HG03097 (cell line): ENCODE data around the gene VPS35L.
A peak's percentile ranks its signal among the peaks of the same experiment; 100 is the strongest.

Experiments used
- ATAC-seq: cut with Tn5 transposase; IDR thresholded peaks from one replicate; pipeline ENCODE4 v1.9.1; 2021; ENCODE audit not compliant: unreplicated experiment, low FRiP score

VPS35L gene

GRCh38 chr16:19555186-19555937 lies at the start of gene VPS35L:
Gene VPS35L, plus strand, starts transcription at chr16:19555703. Its CDS starts 27 bp downstream, at chr16:19555730.
- ATAC-seq: peak; percentile 97

DNA sequence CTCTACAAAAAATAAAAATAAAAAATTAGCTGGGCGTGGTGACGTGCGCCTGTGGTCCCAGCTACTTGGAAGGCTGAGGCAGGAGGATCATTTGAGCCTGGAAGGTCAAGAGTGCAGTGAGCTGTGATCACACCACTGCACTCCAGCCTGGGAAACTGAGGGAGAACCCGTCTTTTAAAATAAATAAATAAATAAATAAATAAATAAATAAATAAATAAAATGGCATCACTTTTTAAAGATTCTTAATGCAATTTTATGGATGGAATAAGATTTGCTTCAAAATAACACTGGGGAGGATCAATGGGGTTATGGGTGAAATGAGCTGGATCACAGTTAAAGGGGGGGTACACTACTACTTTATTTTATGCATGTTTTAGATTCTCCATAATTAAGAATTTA lies 48.5 kb upstream of the VPS35L start:
- no peak for ATAC-seq

GRCh38 chr16:19507867-19508266 lies 47.6 kb upstream of the VPS35L start:
- ATAC-seq: no peak

- no peak for ATAC-seq
Observed at GRCh38 chr16:19512297-19512696, 43.2 kb upstream of the VPS35L start.

- ATAC-seq: no peak
Observed at GRCh38 chr16:19513377-19514053, 42.0 kb upstream of the VPS35L start.

DNA sequence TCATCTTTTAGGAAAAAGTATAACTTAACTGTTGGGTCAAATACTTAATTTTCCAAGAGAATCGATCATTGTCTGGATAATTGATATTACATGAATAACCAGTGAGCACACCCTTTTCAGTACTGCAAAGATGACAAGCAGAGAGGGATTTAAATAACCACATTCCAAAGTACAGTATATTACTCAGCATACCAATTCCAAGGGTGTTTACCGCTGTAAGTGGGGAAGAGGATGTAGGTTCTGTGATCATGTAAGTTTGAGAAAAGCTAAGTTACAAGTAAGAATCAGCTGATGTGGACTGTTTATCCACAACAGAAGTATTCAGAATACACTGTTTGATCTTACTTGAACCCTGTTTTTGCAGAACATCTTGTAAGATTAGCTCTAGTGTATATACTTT lies 39.7 kb upstream of the VPS35L start:
- no peak for ATAC-seq

DNA sequence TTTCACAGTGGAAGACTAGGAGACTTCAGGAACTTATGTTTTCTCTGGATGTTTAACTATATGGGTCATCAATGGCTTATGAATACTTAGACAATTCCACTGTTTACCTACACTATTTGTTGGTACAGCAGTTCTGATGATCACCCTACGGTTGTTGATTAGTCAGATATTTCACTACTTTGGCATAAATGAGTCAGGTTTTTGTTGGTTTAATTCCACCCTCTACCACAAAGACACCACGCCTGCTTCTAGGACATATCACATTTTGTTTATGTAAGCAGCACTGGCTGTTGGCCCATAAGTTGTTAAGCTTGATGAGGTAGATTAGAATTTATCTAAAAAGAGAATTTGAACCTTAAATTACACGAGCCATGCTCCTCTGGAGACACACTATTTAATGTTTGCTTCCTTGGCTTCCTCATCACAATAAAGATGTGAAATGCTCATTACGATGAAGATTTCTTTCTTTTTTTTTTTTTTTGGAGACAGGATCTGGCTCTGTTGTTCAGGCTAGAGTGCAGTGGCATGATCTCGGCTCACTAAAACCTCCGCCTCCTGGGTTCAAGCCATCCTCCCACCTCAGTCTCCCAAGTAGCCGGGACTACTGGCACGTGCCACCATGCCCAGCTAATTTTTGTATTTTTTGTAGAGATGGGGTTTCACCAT lies 37.9 kb upstream of the VPS35L start:
- no peak for ATAC-seq

GRCh38 chr16:19518388-19518787 lies 37.1 kb upstream of the VPS35L start:
- no peak for ATAC-seq

DNA sequence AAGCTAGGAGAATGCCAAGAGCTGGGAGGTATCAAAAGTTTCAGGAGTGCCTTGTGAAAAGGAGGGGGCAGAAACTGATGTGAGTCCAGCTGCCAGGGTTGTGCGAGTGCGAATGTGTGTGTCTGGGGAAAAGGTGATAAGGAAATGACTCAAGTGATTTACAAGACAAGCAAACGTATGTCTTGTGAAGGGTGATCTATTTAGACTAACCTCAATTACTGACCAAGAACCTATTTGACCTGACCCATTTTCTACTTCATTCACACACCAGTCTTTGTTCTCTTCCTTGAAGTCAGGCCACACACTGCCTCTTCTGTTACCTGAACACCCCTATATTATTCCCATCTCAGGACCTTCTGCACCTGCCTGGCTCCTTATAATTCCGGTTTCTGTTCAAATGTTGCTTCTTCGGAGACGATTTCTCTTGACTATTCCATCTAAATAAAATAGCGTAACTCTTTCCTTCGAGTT lies 34.6 kb upstream of the VPS35L start:
- ATAC-seq: no peak

- peak; percentile 66 for ATAC-seq
Observed at GRCh38 chr16:19521471-19522396, 33.8 kb upstream of the VPS35L start, which contains the start of gene GDE1. Gene GDE1, minus strand, starts transcription at chr16:19522098. Its CDS starts 134 bp downstream, at chr16:19521964.

- no peak for ATAC-seq
Observed at GRCh38 chr16:19522397-19522732, 33.1 kb upstream of the VPS35L start.

DNA sequence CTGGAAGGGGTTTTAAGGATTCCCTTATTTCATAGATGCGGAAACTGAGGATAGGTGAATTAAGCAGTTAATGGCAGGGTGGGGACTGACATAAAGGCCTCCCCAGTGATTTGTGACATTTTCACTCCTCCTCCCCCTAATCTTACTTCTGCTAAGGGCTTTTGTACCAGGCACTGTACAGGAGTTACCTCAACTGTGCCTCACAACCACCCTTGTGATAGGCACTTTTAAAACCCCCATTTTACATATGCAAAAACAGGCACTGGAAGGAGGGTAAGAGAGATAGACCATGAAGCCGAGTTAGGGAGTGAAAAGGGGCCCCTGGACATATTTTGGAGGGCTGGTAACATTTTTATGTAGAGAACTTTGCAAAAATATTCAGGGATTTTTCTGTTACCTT lies 32.7 kb upstream of the VPS35L start:
- no peak for ATAC-seq

DNA sequence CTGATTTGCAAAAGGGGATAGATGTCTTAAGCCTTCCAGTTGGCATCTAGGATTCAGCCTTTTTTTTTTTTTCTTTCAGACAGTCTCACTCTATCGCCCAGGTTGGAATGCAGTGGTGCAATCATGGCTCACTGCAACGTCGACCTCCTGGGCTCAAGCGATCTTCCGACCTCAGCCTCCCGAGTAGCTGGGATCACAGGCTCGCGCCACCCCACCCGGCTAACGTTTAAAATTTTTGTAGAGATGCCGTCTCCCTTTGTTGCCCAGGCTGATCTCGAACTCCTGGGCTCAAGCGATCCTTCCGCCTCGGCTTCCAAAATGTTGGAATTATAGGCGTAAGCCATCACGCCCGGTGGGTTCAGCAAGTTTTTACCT lies 32.3 kb upstream of the VPS35L start:
- no peak for ATAC-seq

DNA sequence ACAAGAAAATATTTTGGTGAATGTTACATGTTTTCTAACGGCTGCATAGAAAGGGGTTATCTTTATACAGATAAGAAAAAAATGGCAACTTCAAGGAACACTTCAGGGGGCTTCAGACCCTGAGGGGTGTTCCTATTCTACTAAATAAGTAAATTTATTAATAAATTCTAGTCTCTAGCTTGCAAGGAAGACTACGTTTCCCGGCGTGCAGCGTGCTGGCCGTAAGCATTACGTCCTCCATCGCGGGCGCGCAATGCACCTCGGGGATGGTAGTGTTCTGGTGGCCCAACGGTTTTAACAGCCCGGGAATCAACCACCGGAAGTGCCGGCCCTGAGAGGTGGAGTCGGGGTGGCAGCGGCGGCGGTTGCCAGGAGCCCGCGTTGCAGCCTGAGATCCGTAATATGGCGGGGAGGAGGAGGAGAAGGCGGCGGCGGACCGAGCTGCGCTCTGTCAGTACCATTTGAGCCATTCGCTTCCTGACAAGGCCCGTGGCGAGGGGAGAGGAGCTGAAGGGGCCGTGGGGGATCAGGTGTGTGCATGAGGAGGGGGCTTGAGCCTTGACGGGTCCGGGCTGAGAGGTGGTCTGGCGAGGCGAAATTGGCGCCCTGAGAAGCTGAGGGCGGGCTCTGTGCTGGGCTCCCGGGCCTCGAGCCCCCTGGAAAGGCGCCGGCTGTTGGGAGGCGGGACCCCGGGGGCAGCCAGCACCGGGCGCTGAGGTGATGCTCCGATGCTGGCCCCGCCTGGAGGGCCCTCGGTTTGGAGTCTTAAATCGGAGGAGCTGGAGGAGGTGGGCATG lies 31.7 kb upstream of the VPS35L start, which contains the start of gene CCP110:
Gene CCP110, plus strand, starts transcription at position 384 of the 797 bp plus-strand sequence. CDS start 3,940 bp downstream, outside the sequence.
- ATAC-seq: peak; percentile 75

- no peak for ATAC-seq
Observed at GRCh38 chr16:19524356-19524615, 31.2 kb upstream of the VPS35L start.

DNA sequence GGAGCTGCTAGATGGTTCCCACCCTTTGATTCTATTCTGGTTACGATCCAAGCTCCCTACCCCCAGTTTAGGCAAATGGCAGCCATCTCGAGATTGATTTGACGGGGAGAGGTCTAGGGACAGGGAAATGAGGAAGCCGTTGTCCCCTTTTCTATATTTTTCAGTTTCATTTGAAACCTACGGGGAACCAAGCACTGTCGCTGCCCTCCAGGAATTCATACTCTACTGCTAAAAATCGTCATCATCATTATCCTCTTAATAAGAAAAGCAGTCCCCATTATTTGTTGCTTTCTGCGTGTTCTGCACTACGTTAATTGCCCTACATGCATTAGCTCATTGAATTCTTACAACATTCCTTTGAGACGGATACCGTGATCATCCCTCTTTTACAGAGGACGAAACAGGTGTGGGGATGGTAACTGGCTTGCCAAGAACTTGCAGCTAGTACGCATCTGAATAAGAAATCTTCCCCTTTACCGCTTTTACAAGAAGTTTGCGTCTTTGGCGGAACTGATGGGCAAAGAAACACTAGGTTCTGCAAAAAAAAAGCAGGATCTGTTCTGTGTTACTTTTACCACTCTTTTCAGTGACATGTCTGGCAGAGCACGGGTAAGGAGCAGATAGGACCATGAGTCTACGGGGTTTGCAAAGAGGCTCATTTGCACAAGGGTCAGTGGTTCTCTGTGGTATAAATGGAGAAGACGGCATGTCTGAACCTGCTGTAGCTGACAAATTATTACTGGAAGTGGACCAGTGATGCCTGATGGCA lies 30.7 kb upstream of the VPS35L start:
- no peak for ATAC-seq

- ATAC-seq: no peak
Observed at GRCh38 chr16:19525385-19525723, 30.1 kb upstream of the VPS35L start.

- no peak for ATAC-seq
Observed at GRCh38 chr16:19527161-19527560, 28.3 kb upstream of the VPS35L start.

- ATAC-seq: no peak
Observed at GRCh38 chr16:19528666-19529065, 26.8 kb upstream of the VPS35L start.
